BLaER1 treated with 17β-estradiol and CSF1 and Interleukin-3, amounts not matched to agents 10 nM and 100 nM (cell line): ENCODE results near the gene SSX4B.
"Not testable (repeated sequence)": the region's sequence is repeated elsewhere in the genome, so short reads cannot be mapped to it uniquely, and the experiment has no call there.

Experiments used
- H3K27ac ChIP-seq, 11 experiments: shearing (Covaris generic); formaldehyde crosslinking; 2 replicates each; pipeline ENCODE4 v1.8.1; 2022
- H3K27me3 ChIP-seq, 11 experiments: shearing (Covaris generic); formaldehyde crosslinking; 2 replicates each; pipeline ENCODE4 v1.8.1; 2022
- H3K36me3 ChIP-seq, 11 experiments: shearing (Covaris generic); formaldehyde crosslinking; 2 replicates each; pipeline ENCODE4 v1.8.1; 2022
- H3K4me1 ChIP-seq, 10 experiments: shearing (Covaris generic); formaldehyde crosslinking; 2 replicates each; pipeline ENCODE4 v1.8.1; 2022
- H3K4me2 ChIP-seq, 11 experiments: shearing (Covaris generic); formaldehyde crosslinking; 2 replicates each; pipeline ENCODE4 v1.8.1; 2022
- H3K4me3 ChIP-seq, 10 experiments: shearing (Covaris generic); formaldehyde crosslinking; 2 replicates each; pipeline ENCODE4 v1.8.1; 2022
- H3K9ac ChIP-seq, 11 experiments: shearing (Covaris generic); formaldehyde crosslinking; 2 replicates each; pipeline ENCODE4 v1.8.1; 2022
- H3K9me3 ChIP-seq, 11 experiments: shearing (Covaris generic); formaldehyde crosslinking; replicated peaks in 1 of 11; 2 replicates each; pipeline ENCODE4 v1.8.1; 2022
- H4K20me1 ChIP-seq, 11 experiments: shearing (Covaris generic); formaldehyde crosslinking; 2 replicates each; pipeline ENCODE4 v1.8.1; 2022
- Cebpa-rat ChIP-seq, 11 experiments: shearing (Covaris generic); IDR thresholded peaks; 2 replicates each; pipeline ENCODE4 v1.8.1; 2022

Gene SSX4B

GRCh38 chrX:48427027-48427716 is 15.4 kb upstream of the SSX4B start:
- not testable (repeated sequence) for H4K20me1 ChIP-seq

GRCh38 chrX:48397825-48398224 is 13.9 kb downstream of the SSX4B start:
- H3K27ac ChIP-seq, H3K9me3 ChIP-seq, H3K4me2 ChIP-seq, H4K20me1 ChIP-seq, H3K4me1 ChIP-seq, H3K36me3 ChIP-seq, H3K9ac ChIP-seq, H3K4me3 ChIP-seq: not testable (repeated sequence)
- peaks cover 0 to 14% (median 11%) of the 10 kb centered on the region in 11 experiments; a peak in 15 of 22 replicates for H3K27me3 ChIP-seq

More at GRCh38 chrX:48427027-48427716, 15.4 kb upstream of the SSX4B start:
- not testable (repeated sequence) for H3K9me3 ChIP-seq, H3K9ac ChIP-seq, H3K4me3 ChIP-seq, H3K4me2 ChIP-seq, H3K27ac ChIP-seq, H3K36me3 ChIP-seq
- H3K4me1 ChIP-seq = peaks cover 0 to 12% (median 8%) of the 10 kb centered on the region in 10 experiments; a peak in 9 of 20 replicates
- H3K27me3 ChIP-seq = peaks cover 0 to 27% (median 14%) of the 10 kb centered on the region in 11 experiments; a peak in 16 of 22 replicates

GRCh38 chrX:48396931-48397330 is 14.8 kb downstream of the SSX4B start:
- not testable (repeated sequence) for H3K4me3 ChIP-seq, H3K9ac ChIP-seq, H3K27ac ChIP-seq, H3K4me2 ChIP-seq, H3K36me3 ChIP-seq, H3K9me3 ChIP-seq, H4K20me1 ChIP-seq, H3K4me1 ChIP-seq
- H3K27me3 ChIP-seq = peaks cover 0 to 14% (median 11%) of the 10 kb centered on the region in 11 experiments; a peak in 15 of 22 replicates

GRCh38 chrX:48383239-48383638 is 28.5 kb downstream of the SSX4B start, which contains the start of gene SSX4:
Gene SSX4 (plus strand): TSS chrX:48383539. CDS start chrX:48384054, 515 bp downstream.
- not testable (repeated sequence) for H3K9ac ChIP-seq, H3K9me3 ChIP-seq, H4K20me1 ChIP-seq, H3K27ac ChIP-seq, H3K4me1 ChIP-seq, H3K27me3 ChIP-seq, H3K4me3 ChIP-seq, H3K36me3 ChIP-seq, H3K4me2 ChIP-seq

GRCh38 chrX:48370408-48370807 is 41.4 kb downstream of the SSX4B start:
- not testable (repeated sequence) for H4K20me1 ChIP-seq, H3K4me1 ChIP-seq, H3K9ac ChIP-seq, H3K4me2 ChIP-seq, H3K36me3 ChIP-seq, H3K27ac ChIP-seq, H3K9me3 ChIP-seq, H3K4me3 ChIP-seq
- H3K27me3 ChIP-seq = peaks cover 8 to 15% (median 13%) of the 10 kb centered on the region in 11 experiments; a peak in 20 of 22 replicates

- not testable (repeated sequence) for H3K9ac ChIP-seq, H3K36me3 ChIP-seq, H4K20me1 ChIP-seq, H3K4me2 ChIP-seq, H3K9me3 ChIP-seq, H3K4me1 ChIP-seq, H3K27ac ChIP-seq, H3K4me3 ChIP-seq
- peaks cover 8 to 23% (median 15%) of the 10 kb centered on the region in 11 experiments; a peak in 20 of 22 replicates for H3K27me3 ChIP-seq
Observed at GRCh38 chrX:48367717-48368408, 43.9 kb downstream of the SSX4B start.

GRCh38 chrX:48359281-48359680 is 52.5 kb downstream of the SSX4B start:
- not testable (repeated sequence) for H3K27ac ChIP-seq, H3K4me1 ChIP-seq, H3K36me3 ChIP-seq, H3K9me3 ChIP-seq, H3K4me2 ChIP-seq, H3K9ac ChIP-seq, H4K20me1 ChIP-seq, H3K4me3 ChIP-seq
- peaks cover 5 to 51% (median 29%) of the 10 kb centered on the region in 11 experiments for H3K27me3 ChIP-seq

GRCh38 chrX:48357681-48358080 is 54.1 kb downstream of the SSX4B start:
- H3K27ac ChIP-seq = no peak overlapping the region
- H3K27me3 ChIP-seq = peaks cover 11 to 62% (median 42%) of the 10 kb centered on the region in 11 experiments; a peak in 21 of 22 replicates
- no peak overlapping the region for H3K9ac ChIP-seq
- no peak overlapping the region for H3K4me3 ChIP-seq
- TF ChIP-seq Cebpa-rat (IDR thresholded peaks at IDR 0.05) = no peak
- no peaks in the 10 kb centered on the region for H4K20me1 ChIP-seq
- H3K36me3 ChIP-seq = no peaks in the 10 kb centered on the region
- no peak overlapping the region for H3K4me2 ChIP-seq
- 0 out of 22 replicates have a peak, but pooled peaks cover 0 to 4% (median 0%) of the 10 kb centered on the region in 11 experiments for H3K9me3 ChIP-seq
- peaks cover 0 to 3% (median 0%) of the 10 kb centered on the region in 10 experiments; a peak in 1 of 20 replicates for H3K4me1 ChIP-seq

GRCh38 chrX:48356315-48357094 is 55.3 kb downstream of the SSX4B start, which contains the start of gene SSX3:
Gene SSX3 (minus strand): TSS chrX:48356703. CDS start chrX:48355249, 1,454 bp downstream.
- not testable (repeated sequence) for H3K4me2 ChIP-seq, H3K4me3 ChIP-seq, H3K36me3 ChIP-seq, H3K4me1 ChIP-seq, H4K20me1 ChIP-seq, H3K9ac ChIP-seq, H3K27ac ChIP-seq, H3K9me3 ChIP-seq
- H3K27me3 ChIP-seq = peaks cover 16 to 67% (median 52%) of the 10 kb centered on the region in 11 experiments; a peak in 21 of 22 replicates
